Left kidney (tissue), 2 donors: ENCODE data around the gene MYH8. TPM values are rescaled to one million over a fixed set of nuclear protein-coding genes. Genes with fewer than 3 reads are reported as not detected.

Source experiments
- DNase-seq: peaks from one replicate; pipeline ENCODE4 v3.0.0-alpha.2; 2013
- polyA plus RNA-seq: library from polyadenylated mRNA; unstranded; fragments of 120-200 nt; gene quantifications from one replicate; pipeline ENCODE4 v1.2.1, GENCODE V29; 2013; ENCODE audit not compliant: insufficient read length

Gene MYH8
- polyA plus RNA-seq, 1 donor, result 0.70 TPM

DNA sequence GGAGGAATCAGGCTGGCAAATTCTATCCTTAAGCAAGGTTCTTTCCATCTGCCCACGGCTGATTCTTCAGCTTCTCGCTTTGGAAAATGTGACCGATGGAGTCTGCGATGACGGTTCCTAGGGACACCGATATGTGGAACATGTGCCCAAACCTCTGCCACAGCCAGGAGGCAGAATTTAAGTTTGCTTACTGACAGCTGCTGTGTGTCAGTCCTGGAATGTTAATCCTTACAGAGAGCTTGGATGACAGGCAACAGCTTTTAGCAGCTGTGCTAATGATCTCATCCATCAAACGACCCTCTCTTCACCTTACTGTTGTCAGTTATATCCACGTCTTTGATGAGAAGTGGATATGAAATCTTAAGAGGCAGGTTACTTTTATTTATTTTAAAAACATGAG is 37.6 kb downstream of the MYH8 start:
- DNase-seq, result peak; percentile 64

DNA sequence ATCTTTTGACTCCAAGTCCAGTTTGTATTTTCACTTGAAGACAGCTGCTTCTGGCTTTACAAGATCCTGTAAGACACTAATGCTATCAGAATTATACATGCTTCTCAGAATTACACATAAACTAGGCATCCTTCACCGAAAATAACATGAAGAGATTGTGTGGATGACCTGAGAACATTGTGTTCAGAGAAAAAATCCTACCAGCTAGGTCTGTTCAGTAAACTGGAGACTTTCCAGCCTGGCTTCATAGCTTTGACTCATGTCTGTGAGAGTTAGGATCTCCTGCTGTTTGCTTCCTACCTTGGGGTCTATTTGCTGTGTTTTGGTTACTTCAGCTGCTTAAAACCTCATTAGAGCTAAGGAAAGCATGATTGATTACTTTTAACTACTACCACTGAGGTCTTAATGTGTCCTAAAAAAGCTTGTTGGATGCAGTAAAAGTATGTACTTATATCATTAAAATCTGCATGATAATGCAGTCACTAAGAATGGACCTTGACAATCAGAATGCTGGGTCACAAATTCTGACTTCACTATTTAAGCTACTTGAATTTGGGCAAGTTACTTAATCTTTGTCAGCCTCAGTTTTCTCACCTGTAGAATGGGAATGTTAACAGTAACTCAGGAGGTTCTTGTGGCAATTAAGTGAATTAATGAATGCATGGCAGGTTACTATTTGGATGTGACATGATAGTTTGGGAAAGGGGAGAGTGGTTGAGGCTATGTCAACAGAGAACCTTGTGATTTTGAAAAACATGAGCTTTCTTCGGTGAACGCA is 40.9 kb downstream of the MYH8 start:
- DNase-seq, result no peak

DNA sequence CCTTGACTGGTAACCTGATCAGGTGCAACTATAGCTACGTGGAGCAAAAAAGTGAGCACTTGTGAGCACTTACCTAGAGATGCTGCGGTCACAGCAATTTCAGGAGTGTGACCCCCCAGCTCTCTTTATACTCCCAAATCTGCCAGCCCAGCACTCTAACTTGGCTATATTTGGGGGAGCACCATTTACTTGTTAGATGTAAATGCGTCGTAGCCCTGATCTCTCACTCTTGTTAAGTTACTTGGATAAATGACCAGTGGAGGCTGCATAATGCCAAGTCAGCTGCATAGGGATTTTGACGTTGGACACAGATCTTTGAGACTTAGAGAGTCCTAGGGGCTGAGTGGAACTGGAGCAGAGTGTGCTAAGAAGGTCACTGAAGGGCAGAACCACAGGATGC is 48.8 kb downstream of the MYH8 start, which contains the start of gene MYH13:
Gene MYH13 (minus strand): TSS at position 101 of the 400 bp plus-strand sequence. CDS start 8,476 bp downstream, outside the sequence.
- no peak for DNase-seq

DNA sequence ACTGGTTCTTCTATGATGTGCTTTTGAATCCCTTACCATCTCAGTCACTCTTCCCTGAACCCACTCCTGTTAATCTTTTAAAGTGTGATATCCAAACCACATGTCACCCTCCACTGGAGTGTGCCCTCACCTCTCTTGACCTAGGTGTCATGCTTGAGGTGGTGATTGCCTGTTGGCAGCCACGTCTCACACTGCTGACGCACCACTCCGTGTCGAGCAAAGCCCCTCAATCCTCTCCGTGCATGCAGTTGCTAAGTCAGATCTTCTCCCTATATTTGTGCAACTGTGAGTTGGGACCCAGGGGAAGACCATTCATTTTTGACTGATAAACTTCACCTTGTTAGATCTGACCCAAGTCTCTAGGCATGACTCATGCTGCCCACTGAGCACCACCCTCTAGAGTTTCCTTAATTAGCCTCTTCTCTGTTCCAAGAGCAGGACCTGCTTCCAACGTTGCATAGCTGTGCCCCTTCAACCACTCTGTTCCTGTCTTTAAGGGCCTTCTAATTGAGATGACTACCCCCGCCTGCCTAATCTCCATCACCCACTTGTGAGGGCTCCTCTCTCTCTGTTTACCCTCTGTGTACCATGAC is 51.6 kb downstream of the MYH8 start:
- no peak for DNase-seq

DNA sequence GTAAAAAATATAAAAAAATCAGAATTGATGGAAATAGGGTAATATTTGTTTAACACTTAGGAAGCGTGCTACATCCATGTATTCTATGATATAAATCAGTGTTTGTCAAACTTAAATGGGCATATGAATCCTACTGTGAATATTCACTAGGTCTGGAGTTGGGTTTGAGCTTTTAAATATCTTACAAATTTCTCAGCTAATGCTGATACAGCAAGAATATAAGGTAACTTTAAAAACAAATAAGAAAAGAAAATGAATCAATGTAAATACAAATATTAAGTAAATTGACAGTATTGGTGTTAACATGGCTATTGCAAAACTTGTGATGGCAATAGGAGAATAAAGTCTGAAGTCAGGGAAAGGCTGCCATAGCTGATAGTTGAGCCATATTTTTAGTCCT is 52.5 kb downstream of the MYH8 start:
- DNase-seq, result no peak

DNA sequence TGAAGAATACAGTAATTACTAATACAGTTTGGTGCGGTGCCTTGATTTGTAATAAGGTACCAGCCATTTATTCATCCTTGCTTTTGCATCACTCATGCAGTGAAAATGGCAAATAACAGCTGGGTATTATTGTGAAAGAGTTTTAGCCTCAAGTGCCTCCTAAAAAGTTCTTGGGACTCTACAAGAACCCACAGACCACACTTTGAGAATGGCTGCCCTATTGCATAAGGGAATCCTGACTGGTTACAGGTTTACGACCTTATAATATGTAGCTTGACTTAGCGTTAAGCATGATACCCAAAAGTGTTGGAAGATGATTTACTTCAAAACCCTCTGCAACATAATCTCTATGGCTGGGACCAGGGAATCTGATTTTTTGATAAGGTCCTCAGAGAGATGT is 53.2 kb downstream of the MYH8 start:
- no peak for DNase-seq

DNA sequence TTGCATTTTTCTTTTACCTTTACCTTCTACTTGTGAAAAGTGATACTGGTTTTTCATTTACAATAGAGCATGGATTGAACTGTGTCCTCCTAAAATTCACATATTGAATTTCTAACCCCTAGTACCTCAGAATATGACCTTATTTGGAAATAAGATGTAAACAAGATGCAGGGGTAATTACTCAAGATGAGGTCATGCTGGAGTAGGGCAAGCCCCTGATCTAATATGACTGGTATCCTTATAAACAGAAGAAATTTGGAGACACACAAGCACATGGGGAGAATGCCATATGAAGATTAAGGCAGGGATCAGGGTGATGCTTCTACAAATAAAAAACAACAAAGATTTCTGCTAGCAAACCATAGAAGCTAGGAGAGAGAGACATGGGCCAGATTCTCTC is 61.2 kb downstream of the MYH8 start:
- no peak for DNase-seq

DNA sequence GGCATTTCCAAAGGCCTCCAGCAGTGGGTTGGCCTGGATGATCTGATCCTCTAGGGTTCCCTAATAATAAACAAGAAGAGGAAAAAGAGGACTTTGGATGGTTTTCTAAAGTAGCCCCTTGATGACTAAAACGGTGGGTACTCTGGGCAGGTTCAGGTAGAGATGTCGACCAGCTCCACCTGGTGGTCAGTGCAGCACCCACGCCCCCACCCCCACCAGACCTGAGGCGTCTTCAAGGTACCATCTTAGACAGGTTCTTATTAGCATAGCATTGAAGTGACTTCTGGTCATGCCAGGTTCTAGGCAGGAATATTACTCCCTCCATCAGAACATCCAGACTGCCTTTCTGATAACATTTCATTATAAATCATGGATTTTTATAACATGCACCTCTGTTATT is 64.0 kb downstream of the MYH8 start:
- DNase-seq, result no peak

DNA sequence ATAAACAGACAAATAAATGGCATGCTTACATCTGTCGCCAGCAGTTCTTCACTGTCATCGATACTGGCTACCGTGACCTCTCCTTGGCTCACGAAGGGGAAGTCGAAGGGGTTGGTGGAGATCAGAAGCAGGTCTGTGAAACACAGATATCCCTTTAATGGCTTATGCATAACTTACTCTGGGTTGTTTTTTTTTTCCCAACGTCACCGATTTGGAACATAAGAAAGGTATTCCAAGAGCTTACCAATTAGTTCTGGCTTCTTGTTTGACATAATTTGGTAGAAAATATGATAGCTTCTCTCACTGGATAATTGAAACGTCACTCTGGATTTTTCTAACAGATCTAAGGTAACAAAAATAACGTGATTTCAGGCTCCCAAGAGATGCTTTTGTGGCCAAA is 67.1 kb downstream of the MYH8 start:
- no peak for DNase-seq

DNA sequence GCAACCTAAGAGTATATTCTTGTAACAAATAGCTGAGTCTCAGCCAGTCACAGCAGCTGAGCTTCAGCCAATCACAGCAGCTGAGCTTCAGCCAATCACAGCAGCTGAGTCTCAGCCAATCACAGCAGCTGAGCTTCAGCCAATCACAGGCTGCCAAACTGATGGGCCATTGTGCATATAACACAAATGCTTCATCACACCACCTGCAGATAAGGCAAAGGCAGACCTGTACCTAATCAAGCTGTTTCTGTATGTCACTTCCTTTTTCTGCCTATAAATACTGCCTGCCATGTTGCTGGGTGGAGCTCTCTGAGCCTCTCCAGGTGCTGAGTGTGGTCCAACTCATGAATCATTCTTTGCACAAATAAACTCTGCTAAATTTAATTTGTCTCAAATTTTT is 68.9 kb downstream of the MYH8 start:
- no peak for DNase-seq

DNA sequence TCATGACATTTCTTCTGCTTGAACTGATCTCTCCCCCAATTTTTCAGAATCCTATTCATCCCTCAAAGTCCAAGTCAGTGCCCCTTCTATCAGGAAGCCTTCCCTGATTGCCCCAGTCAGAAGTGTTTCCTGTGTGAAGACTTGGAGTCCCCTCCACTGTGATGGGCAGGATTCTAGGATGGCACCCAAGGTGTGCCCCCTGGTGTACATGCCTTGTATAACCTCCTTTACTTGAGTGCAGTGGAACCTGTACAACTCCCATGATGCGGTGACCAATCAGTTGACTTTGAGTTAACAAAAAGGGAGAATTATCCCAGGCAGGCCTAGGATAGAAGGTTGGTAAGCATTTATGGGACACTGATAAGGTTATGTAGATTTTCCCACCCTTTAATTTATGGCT is 72.3 kb downstream of the MYH8 start:
- DNase-seq, result no peak

DNA sequence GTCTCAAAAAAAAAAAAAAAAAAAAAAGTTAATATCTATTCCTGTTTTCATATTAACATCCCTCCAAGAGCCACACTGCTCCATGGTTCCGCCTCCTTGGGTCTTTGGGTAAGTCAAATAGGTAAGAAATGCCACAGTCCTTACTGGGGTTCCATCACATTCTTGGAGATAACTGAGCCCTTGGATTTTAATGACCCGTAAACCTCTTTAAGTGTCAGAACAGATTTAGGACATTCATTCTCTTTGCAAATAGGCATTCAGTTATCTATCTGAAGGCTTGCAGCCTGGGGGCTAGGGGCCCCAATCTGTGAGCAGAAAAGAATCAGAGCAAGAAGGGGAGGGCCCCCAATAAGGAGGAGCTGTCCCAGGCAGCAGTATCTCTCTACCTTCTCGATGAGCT is 76.9 kb downstream of the MYH8 start:
- peak; percentile 15 for DNase-seq

Other genes with a start within 250 kb of the MYH8 start
- gene GAS7, start 223.3 kb downstream of the MYH8 start, polyA plus RNA-seq, result 16.9 TPM
- 0.17 TPM for gene MYH13, start 48.9 kb downstream of the MYH8 start, polyA plus RNA-seq
- 0.10 TPM for gene MYH4, start 47.6 kb upstream of the MYH8 start, polyA plus RNA-seq
- gene MYH1, start 96.6 kb upstream of the MYH8 start, polyA plus RNA-seq, result 0.05 TPM
- gene MYH2, start 127.7 kb upstream of the MYH8 start, polyA plus RNA-seq, result 0.03 TPM
- gene MYH3, start 235.4 kb upstream of the MYH8 start, polyA plus RNA-seq, result 6.4 TPM